Measurements from ENCODE around the gene EXOC4.

EXOC4 gene

GRCh38 chr7:133433165-133433812 is 180.4 kb downstream of the EXOC4 start:
- TF ChIP-seq CTCF (IDR thresholded peaks at IDR 0.05; ENCODE audit: control extremely low read depth, extremely low read depth, low read depth, missing control alignments): no peak
- ChIA-PET POLR2A (no interaction called here), CTCF (interaction anchor here (0.6 to 4.0 kb wide), 15 partner anchors 9 to 1575 kb away, joined by 3 to 24 read pairs (median 5); no protein-coding TSS in a partner anchor)
- DNase-seq (ENCODE audit: extremely low spot score): no peak

GRCh38 chr7:133434246-133434865 is 181.5 kb downstream of the EXOC4 start:
- CTCF ChIA-PET: interaction anchor here (0.6 to 4.0 kb wide), 28 partner anchors 10 to 1576 kb away, joined by 3 to 24 read pairs (median 4); no protein-coding TSS in a partner anchor
- peak; percentile 19 for DNase-seq (ENCODE audit: extremely low spot score)
- peak; percentile 34 for TF ChIP-seq CTCF (IDR thresholded peaks at IDR 0.05; ENCODE audit: control extremely low read depth, extremely low read depth, low read depth, missing control alignments)
- POLR2A ChIA-PET: no interaction called here

GRCh38 chr7:133436014-133436428 is 183.1 kb downstream of the EXOC4 start:
- no peak for TF ChIP-seq CTCF (IDR thresholded peaks at IDR 0.05; ENCODE audit: control extremely low read depth, extremely low read depth, low read depth, missing control alignments)
- CTCF ChIA-PET: interaction anchor here (1.9 to 2.6 kb wide), 3 partner anchors 8 to 1117 kb away, joined by 8 to 16 read pairs (median 12); no protein-coding TSS in a partner anchor
- DNase-seq (ENCODE audit: extremely low spot score): no peak
- POLR2A ChIA-PET: no interaction called here

- ChIA-PET POLR2A (no interaction called here), CTCF (interaction anchor here (0.8 to 1.9 kb wide), 3 partner anchors 9 to 246 kb away, joined by 3 to 8 read pairs (median 3); no protein-coding TSS in a partner anchor)
- no peak for TF ChIP-seq CTCF (IDR thresholded peaks at IDR 0.05; ENCODE audit: control extremely low read depth, extremely low read depth, low read depth, missing control alignments)
- DNase-seq (ENCODE audit: extremely low spot score): no peak
Observed at GRCh38 chr7:133437544-133437943, 184.7 kb downstream of the EXOC4 start.

- CTCF ChIA-PET: interaction anchor here (1.1 to 2.3 kb wide), 2 partner anchors 8 to 10 kb away, joined by 3 to 16 read pairs; no protein-coding TSS in a partner anchor
- no peak for DNase-seq (ENCODE audit: extremely low spot score)
- no peak for TF ChIP-seq CTCF (IDR thresholded peaks at IDR 0.05; ENCODE audit: control extremely low read depth, extremely low read depth, low read depth, missing control alignments)
- POLR2A ChIA-PET: no interaction called here
Observed at GRCh38 chr7:133442818-133443217, 189.9 kb downstream of the EXOC4 start.

GRCh38 chr7:133445617-133446016 is 192.7 kb downstream of the EXOC4 start:
- POLR2A ChIA-PET: no interaction called here

More at GRCh38 chr7:133445617-133446016, 192.7 kb downstream of the EXOC4 start:
- no peak for DNase-seq (ENCODE audit: extremely low spot score)
- no peak for TF ChIP-seq CTCF (IDR thresholded peaks at IDR 0.05; ENCODE audit: control extremely low read depth, extremely low read depth, low read depth, missing control alignments)
- CTCF ChIA-PET: interaction anchor here (0.9 to 1.8 kb wide), 2 partner anchors 9 to 11 kb away, joined by 3 to 8 read pairs; no protein-coding TSS in a partner anchor

Data from GM10248 (cell line).